Measurements from ENCODE around the gene AP3M1.

DNA sequence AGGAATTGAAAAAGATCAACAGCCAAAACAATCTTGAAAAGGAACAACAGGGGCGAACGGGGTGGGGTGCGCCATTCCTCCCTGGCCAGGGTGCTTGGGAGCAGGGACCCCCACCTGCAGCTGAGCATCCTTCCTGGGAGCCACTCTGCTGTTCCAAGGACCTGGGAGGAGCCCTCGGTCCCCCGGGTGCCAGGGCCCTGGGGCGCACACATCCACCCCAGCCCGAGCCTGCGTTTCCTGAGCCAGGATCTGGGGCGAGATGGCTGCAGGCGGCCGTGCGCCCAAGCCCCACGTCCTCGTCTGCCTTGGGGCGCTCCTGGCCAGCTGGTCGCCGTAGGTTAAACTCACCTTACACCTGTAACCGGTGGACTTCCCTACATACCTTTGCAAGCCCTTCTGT, 10.6 kb downstream of the AP3M1 start:
- TF ChIP-seq YY1 (IDR thresholded peaks at IDR 0.05; ENCODE audit: insufficient read depth, insufficient read length) (no peak), SUZ12 (IDR thresholded peaks at IDR 0.05; ENCODE audit: extremely low read depth, insufficient read depth, insufficient read length) (no peak), ZNF274 (IDR thresholded peaks at IDR 0.05; ENCODE audit: low read depth, low read length) (no peak)

Measured in NT2/D1 (cell line).